DMS53 (cell line): ENCODE data around the gene RIPOR2.
"Not testable (repeated sequence)": the region's sequence is repeated elsewhere in the genome, so short reads cannot be mapped to it uniquely, and the experiment has no call there.

Experiments used
- DNase-seq: peaks from one replicate; lab custom pipeline; 2025; lab: John Stamatoyannopoulos, UW

RIPOR2 gene

GRCh38 chr6:24957199-24957598, 21.4 kb upstream of the RIPOR2 start:
- no peak for DNase-seq

DNA sequence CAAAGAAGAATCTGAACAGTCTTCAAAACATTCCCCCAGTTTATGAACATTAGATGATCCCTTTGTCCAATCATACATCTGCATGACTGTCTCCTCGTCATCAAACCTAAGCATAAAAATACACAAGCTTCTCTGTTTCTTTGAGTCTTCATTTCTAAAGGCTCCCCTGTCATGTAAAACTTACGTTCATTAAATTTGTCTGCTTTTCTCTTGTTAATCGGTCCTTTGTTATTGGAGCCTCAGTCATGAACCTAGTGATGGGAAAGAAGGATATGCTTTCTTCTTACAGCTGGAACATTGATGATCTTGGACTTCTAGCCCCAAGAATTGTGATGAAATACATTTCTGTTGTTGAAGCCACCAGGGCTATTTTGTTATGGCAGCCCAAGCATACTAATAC, 18.0 kb upstream of the RIPOR2 start:
- no peak for DNase-seq

DNA sequence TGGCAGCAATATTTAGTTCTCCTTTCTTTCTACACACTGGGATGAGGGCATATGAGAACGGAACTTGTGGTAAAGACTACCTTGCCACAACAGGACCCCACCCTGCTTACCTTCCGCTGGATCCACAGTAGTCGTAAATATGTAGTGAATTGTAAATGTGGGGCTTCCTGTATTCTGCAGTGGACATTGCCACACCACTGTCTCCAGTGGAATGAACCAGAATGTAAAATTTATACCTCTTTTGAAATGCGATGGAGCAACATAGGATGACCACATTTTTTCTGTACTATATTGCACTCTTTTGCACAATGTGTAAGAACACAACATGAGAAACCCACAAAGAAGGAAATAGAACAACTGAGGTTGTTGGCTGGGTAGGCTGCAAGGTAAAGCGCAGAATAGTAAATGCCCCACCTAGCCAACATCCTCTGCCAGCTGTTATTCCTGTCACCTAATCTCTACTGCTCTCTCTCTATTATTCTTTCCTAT, 16.1 kb upstream of the RIPOR2 start:
- no peak for DNase-seq

DNA sequence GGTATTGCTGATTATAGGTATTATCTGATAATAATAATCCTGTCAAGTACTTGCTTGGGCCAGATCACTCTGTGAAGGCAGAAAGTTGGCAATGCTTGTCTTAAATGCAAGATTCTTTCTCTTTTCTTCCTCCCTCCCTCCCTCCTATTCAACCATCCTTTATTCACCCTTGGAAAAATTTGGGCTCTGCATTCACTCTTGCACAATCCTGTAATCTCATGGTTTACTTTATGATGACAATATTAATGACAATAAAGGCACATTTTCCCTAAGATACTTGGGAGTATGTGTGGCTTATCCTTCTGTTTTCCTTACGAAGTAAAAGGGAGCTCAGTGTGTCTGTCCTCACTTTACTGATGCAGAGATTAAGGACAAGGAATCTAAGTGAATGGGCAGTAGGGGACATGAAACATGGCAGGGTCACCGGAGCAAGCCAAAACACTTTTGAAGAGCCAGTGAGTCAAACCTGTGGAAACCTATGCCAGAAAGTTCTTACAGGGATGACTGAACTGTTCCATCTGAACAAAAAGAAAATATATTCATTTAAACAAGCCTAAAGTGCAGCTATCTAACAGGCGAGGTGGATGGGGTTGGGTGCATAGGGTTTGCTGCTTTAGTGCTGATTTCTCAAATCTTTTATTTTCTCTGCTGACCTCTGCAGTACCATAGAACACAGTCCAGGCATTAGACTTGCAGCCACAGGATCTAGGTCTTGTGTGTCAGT, 14.6 kb upstream of the RIPOR2 start:
- DNase-seq = no peak

DNA sequence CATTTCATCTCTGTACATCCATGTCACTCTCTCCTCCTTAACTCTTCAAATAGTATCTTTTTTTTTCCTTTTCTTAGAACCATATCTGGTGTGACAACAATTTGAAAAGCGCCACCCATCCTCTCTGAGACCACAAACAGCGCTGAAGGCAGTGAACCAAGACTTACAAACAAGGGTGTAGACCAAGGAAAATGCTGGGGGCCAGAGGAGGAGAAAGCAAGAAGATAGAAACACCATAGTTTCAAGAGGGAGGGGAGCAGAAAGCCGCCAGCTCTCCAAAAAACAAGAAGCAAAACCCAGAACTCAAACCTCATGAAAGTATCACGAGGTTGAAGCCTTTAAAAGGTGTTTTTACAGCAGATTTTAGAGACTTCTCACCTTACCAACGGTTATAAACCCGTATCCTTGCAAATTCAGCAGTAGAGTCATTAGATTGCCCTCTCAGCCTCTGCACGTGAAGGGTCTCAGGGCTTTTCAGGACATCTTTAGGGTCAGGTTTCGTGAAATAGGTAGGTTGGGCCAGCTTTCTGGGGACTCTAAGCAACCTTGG, 13.3 kb upstream of the RIPOR2 start:
- DNase-seq = no peak

- DNase-seq = not testable (repeated sequence)
Observed at GRCh38 chr6:24948261-24948660, 12.5 kb upstream of the RIPOR2 start.

GRCh38 chr6:24947636-24948035, 11.9 kb upstream of the RIPOR2 start:
- DNase-seq = no peak

DNA sequence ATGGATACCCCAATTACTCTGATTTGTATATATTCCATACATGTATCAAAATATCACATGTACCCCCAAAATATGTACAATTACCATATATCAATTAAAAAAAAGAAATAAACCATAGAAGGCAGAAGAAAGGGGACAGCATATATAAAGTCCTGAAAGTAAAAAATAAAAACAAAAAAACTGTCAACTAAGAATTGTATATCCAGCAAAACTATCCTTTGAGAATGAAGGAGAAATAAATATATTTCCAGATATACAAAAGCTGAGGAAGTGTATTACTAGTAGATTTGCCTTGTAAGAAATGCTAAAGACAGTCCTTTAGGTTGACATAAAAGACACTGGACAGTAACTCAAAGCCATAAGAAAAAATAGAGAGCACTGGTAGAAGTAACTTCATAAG, 9.3 kb upstream of the RIPOR2 start:
- peak; percentile 4 for DNase-seq

- no peak for DNase-seq
Observed at GRCh38 chr6:24943774-24944173, 8.0 kb upstream of the RIPOR2 start.

DNA sequence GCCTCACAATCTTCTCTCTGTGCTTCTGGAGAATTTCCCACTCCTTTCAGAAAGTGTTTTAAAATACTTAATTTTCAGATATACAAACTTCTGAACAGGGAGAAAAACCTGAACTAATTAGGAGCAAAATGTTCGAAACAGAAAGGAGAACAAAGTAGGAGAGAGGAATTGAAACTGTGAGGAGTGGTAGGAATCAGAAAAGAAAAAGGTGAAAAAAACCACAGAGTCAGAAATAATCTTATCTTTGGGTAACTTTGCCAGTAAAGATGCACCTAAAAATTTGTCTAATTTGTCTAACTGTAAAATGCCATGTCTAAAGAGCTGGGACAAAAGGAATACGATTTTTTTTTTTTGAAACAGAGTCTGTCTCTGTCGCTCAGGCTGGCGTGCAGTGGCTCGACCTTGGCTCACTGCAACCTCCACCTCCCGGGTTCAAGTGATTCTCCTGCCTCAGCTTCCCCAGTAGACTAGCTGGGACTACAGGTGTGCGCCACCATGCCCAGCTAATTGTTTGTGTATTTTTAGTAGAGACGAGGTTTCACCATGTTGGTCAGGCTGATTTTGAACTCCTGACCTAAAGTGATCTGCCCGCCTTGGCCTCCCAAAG, 4.7 kb upstream of the RIPOR2 start:
- no peak for DNase-seq

DNA sequence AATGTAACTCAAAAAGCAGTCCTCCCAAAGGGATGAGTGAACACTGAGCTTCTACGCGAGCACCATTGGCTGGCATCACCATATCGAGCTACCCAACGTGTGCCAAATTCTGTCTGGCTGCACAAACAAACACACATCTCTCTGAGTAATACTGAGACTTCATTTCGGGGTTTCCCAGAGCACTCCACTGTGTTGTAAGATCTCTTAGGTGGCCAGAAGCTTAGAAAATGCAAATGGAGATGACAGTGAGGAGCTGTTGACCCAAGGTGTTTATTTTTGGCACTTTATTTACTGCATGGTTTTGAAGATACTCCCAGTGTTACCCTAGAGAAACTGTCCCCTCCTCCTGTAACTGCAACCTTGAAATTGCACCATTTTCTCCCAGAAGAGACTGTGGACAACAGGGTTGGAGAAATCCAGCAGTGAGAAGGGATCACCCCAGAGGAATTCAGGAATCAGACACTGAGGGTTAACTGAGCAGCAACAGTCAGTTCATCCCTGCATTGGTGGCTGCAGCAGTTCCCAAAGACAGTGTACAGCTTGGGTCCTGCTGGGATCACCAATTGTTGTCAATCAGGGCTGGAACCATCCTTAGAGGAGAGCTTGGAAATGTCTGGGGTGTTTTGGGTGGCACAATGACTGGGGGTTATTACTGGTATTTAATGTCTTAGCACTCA, 1.0 kb upstream of the RIPOR2 start:
- DNase-seq = no peak

- DNase-seq = peak; percentile 73
Observed at GRCh38 chr6:24933868-24934401, 1.8 kb downstream of the RIPOR2 start.

DNA sequence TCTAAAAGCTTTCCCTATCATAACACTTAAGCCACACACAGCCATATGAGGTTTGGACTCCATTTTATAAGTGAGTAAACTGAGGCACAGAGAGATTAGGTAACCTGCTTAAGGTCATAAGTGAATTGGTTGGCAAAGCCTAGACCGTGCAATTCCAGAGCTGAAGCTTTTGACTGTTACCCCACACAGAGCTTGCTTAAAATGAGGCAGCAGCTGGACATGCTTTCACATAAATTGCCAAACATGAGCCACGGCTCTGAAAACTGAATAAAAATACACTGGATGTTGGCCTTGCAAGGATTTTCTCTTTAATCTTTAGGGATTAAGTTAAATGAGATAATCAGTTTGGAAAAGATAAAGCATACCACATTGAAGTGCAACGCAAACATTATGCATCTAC, 2.5 kb downstream of the RIPOR2 start:
- no peak for DNase-seq

DNA sequence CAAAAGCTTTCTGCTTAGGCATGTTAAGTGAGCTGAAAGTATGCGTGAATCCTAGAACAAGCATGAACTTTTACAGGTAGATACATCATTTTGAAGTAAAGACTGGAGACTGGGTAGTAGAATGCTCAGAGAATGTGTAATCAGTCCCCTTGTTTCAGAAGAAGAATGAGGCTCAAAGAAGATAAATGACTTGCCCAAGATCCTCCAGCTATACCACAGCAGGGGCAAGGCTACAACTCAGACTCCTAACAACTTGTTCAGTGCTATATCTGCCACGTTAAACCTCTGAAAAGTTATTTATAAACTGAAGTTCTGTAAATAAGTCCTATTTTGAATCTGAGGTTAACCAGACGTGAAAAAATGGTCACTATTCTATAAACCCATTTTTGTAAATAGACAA, 2.9 kb downstream of the RIPOR2 start:
- DNase-seq = no peak

DNA sequence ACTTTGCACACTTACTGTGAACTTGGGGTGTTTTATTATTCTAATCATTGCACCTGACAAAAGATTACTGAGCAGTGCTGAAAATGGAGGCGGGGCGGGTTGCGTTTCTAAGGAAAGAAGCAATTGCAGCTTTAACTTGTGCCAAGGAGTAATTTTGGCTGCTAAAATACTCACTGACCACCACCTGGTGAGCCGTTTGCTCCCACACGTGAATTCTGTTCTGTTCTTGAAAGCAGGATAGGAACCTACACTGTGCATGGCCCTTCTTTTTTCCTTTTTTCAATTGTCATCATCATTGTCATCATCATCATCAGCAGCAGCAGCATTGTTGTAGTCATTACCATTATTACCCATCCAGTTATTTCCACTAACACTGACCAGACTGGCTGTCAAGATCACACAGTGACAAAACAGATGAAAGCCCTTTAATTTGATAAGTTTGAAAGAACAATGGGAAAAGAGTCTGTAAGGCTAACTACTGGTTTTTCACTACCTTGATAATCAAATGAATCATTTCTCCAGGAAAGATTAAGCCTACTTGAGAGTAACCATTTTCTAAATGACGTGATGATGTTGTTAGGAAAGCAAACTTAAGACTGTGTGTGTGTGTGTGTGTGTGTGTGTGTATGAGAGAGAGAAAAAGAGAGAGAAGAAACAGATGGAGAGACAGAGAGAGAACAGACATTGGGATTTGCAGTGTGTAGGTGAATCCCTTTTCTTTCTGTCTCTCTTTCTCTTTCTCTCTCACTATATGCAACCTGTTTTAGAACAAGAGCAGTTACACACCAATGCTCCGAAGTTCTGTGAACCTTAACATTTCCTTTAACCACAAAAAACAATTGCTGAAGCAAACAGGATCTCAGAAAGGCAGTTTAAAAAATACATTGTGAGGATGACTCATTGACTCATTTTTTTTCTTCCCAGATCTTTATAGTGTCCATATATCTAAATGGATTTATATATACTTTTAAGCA, 3.8 kb downstream of the RIPOR2 start:
- DNase-seq = peak; percentile 35

- peak; percentile 8 for DNase-seq
Observed at GRCh38 chr6:24931296-24931695, 4.5 kb downstream of the RIPOR2 start.

GRCh38 chr6:24930431-24930871, 5.3 kb downstream of the RIPOR2 start:
- no peak for DNase-seq

DNA sequence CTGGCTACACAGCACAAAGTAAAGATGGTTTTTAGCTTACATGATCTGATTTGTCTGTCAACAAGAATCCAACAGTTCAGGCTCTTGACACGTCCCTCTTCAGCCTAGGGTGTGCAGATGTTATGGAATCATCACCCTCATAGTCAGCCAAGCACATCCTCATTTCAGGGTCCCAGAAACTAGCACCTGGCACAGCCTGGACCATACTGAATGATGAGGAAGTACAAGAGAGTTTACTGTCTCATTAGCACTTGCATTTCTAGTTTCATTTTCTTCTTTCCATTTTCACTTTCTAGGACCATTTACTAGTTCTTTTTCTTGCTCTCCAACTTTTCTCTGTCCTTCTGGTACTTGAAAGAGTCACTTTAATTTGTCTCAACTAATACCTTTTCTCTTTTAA, 6.5 kb downstream of the RIPOR2 start:
- DNase-seq = peak; percentile 13

DNA sequence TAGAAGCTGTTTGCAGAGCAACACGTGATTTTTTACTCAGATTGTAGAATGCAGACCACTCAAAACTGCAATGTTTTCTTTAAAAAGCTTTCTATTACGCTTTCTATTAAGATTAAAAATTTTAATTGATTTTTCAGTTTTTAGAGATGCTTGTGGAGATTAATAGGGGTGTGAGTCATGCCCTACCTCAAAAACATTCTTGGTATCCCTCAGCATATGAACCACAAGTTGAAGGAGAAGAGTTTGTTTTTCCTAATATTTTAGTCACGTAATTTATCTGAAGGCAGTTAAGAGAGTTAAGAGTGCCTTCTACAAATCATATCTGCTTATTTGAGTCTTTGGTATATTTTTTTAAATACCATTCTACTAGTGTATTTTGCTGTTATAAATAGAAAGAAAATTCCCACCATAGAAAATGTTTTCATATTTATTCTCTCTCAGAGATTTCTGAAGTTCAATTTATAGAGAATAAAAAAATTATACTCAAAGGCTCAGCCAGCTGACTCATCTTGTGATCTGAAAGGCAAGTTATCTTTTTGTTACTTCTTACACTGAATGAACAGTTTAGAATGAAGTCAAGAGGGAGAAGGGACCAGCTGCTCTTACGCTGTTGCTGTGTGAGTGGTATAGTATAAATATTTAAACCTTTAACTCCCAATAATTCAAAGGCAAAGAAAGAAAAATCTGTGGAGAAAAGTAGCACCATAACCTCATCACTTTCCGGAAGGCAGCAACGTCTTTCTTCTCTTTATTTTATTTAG, 7.6 kb downstream of the RIPOR2 start:
- no peak for DNase-seq

DNA sequence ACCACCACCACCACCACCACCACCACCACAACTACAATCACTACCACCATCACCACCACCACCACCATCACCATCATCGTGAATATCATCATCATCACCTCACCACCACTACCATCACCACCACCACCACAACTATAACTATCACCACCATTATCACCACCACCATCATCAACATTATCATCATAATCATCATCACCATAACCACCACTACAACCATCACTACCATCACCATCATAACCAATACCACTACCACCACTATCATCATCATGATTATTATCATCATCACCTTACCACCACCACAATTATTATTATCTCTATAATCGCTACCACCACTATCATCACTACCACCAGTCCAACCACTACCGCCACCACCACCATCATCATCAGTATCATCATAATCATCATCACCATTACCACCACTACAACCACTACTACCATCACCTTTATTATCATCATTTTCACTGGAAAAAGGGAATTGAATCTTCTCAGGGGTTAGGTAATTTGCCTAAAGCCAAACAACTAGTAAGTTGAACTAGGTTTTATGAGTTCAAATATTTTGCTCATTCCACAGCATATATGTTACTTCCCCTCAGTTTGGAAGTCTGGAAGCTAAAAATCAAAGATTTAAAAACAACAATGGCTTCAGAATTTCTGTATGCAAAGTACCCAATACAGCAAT, 8.3 kb downstream of the RIPOR2 start:
- no peak for DNase-seq
